IMR-90 (cell line): ENCODE data around the gene DENND1B. TPM values are rescaled to one million over a fixed set of nuclear protein-coding genes. Genes with fewer than 3 reads are reported as not detected.

Experiments used
- ATAC-seq: fragments of 200-7000 bp; cut with Tn5 transposase; 2 replicates; pipeline ENCODE4 v1.9.1; 2020; ENCODE audit warnings: low read depth, mild to moderate bottlenecking, moderate library complexity
- Bru-seq: library from RNA; stranded (reverse); fragments of 400-500 nt; gene quantifications from one replicate; lab custom pipeline; 2021; lab: Mats Ljungman, UMichigan
- BruChase-seq, 2 experiments: library from RNA; stranded (reverse); fragments of 400-500 nt; gene quantifications; one replicate each; lab custom pipeline; 2021; lab: Mats Ljungman, UMichigan
- BruUV-seq: library from RNA; stranded (reverse); fragments of 400-500 nt; replicated peaks from 2 replicates; lab custom pipeline; 2021; lab: Mats Ljungman, UMichigan
- CTCF ChIA-PET: fragments of 300-600 bp; formaldehyde crosslinking; extraction: SDS; loops from one replicate; lab custom pipeline; 2021; ENCODE audit warnings: antibody characterized with exemption; lab: Yijun Ruan, JAX
- POLR2A ChIA-PET: fragments of 300-600 bp; sonication (Branson Sonifier 250); formaldehyde crosslinking; loops from one replicate; lab custom pipeline; 2022; ENCODE audit warnings: antibody characterized with exemption; ENCODE audit not compliant: unreplicated experiment; lab: Charles Lee
- DNase-seq: peaks from one replicate; pipeline ENCODE4 v3.0.0; 2013
- H2AFZ ChIP-seq: replicated peaks from 2 replicates; pipeline ENCODE3; 2013; ENCODE audit warnings: low read length, mild to moderate bottlenecking; ENCODE audit not compliant: poor library complexity
- H2AK5ac ChIP-seq: 2 replicates; pipeline ENCODE4 v1.6.1; 2013; ENCODE audit warnings: low read depth, low read length, inconsistent platforms
- H2AK9ac ChIP-seq: replicated peaks from 2 replicates; pipeline ENCODE3; 2013; ENCODE audit warnings: mild to moderate bottlenecking, low read depth, low read length, moderate library complexity; ENCODE audit not compliant: poor library complexity
- H2BK120ac ChIP-seq: 2 replicates; pipeline ENCODE4 v1.6.1; 2013; ENCODE audit warnings: low read depth, low read length, inconsistent platforms
- H2BK15ac ChIP-seq: 3 replicates; pipeline ENCODE4 v1.6.1; 2013; ENCODE audit warnings: low read depth, low read length, inconsistent platforms
- H2BK20ac ChIP-seq: 2 replicates; pipeline ENCODE4 v1.6.1; 2013; ENCODE audit warnings: low read depth, mild to moderate bottlenecking, inconsistent platforms, low read length, moderate library complexity
- H2BK5ac ChIP-seq: 2 replicates; pipeline ENCODE4 v1.6.1; 2013; ENCODE audit warnings: mild to moderate bottlenecking, low read depth, low read length, inconsistent platforms; ENCODE audit not compliant: poor library complexity, severe bottlenecking
- H3K14ac ChIP-seq: replicated peaks from 2 replicates; pipeline ENCODE4 v1.6.1; 2013; ENCODE audit warnings: low read depth, low read length, inconsistent platforms
- H3K18ac ChIP-seq: 2 replicates; pipeline ENCODE4 v1.6.1; 2013; ENCODE audit warnings: low read depth, low read length, control low read depth
- H3K23ac ChIP-seq: 2 replicates; pipeline ENCODE4 v1.6.1; 2013; ENCODE audit warnings: low read depth, low read length, inconsistent platforms
- H3K27ac ChIP-seq: 2 replicates; pipeline ENCODE4 v1.5.1; 2013; ENCODE audit warnings: mild to moderate bottlenecking, control low read depth, low read length; ENCODE audit not compliant: insufficient read depth
- H3K27me3 ChIP-seq: 2 replicates; pipeline ENCODE4 v1.6.1; 2013; ENCODE audit warnings: low read length; ENCODE audit not compliant: control insufficient read depth, insufficient read depth
- H3K36me3 ChIP-seq: 2 replicates; pipeline ENCODE4 v1.6.1; 2013; ENCODE audit warnings: low read length, mixed read lengths; ENCODE audit not compliant: control insufficient read depth, insufficient read depth
- H3K4ac ChIP-seq: 2 replicates; pipeline ENCODE4 v1.6.1; 2013; ENCODE audit warnings: low read depth, low read length, inconsistent platforms
- H3K4me1 ChIP-seq: 2 replicates; pipeline ENCODE4 v1.6.1; 2013; ENCODE audit warnings: low read length, mixed read lengths; ENCODE audit not compliant: control insufficient read depth, insufficient read depth
- H3K4me2 ChIP-seq: 2 replicates; pipeline ENCODE4 v1.6.1; 2013; ENCODE audit warnings: low read depth, mild to moderate bottlenecking, control low read depth, low read length, moderate library complexity
- H3K4me3 ChIP-seq: 2 replicates; pipeline ENCODE4 v1.5.1; 2013; ENCODE audit warnings: low read depth, mild to moderate bottlenecking, control low read depth, low read length, moderate library complexity; ENCODE audit not compliant: insufficient read depth
- H3K56ac ChIP-seq: 2 replicates; pipeline ENCODE4 v1.6.1; 2013; ENCODE audit warnings: low read length, inconsistent platforms; ENCODE audit not compliant: insufficient read depth; ENCODE audit errors: extremely low read depth
- H3K79me1 ChIP-seq, 2 experiments: 2 replicates each; pipeline ENCODE4 v1.6.1; 2013; ENCODE audit warnings: low read length in 2 of 2, inconsistent platforms in 1 of 2, low read depth in 1 of 2
- H3K9ac ChIP-seq: 2 replicates; pipeline ENCODE4 v1.6.1; 2013; ENCODE audit warnings: low read depth, low read length, control low read depth
- H3K9me1 ChIP-seq: 2 replicates; pipeline ENCODE4 v1.6.1; 2013; ENCODE audit warnings: low read length, inconsistent platforms; ENCODE audit not compliant: insufficient read depth
- H3K9me3 ChIP-seq: 2 replicates; pipeline ENCODE4 v1.6.1; 2013; ENCODE audit warnings: low read length; ENCODE audit not compliant: control insufficient read depth, insufficient read depth
- H4K20me1 ChIP-seq: 2 replicates; pipeline ENCODE4 v1.6.1; 2013; ENCODE audit warnings: low read length, inconsistent platforms; ENCODE audit not compliant: insufficient read depth
- H4K5ac ChIP-seq: 2 replicates; pipeline ENCODE4 v1.6.1; 2013; ENCODE audit warnings: mild to moderate bottlenecking, low read depth, low read length, control low read depth
- H4K8ac ChIP-seq, 2 experiments: 2 replicates each; pipeline ENCODE4 v1.6.1; 2013; ENCODE audit warnings: low read depth in 2 of 2, low read length in 2 of 2, control low read depth in 1 of 2, inconsistent platforms in 1 of 2
- H4K91ac ChIP-seq: 2 replicates; pipeline ENCODE4 v1.6.1; 2013; ENCODE audit warnings: low read depth, low read length, inconsistent platforms; ENCODE audit not compliant: insufficient read depth
- CEBPB ChIP-seq: IDR thresholded peaks from 2 replicates; pipeline ENCODE4 v1.6.1; 2012; ENCODE audit warnings: low read depth, low read length, improper control_type of control experiment
- MAZ ChIP-seq: IDR thresholded peaks from 2 replicates; pipeline ENCODE4 v1.6.1; 2012; ENCODE audit warnings: low read depth, mild to moderate bottlenecking, low read length, improper control_type of control experiment, moderate library complexity, borderline replicate concordance
- RCOR1 ChIP-seq: IDR thresholded peaks from 2 replicates; pipeline ENCODE4 v1.6.1; 2012; ENCODE audit warnings: mild to moderate bottlenecking, low read length, improper control_type of control experiment; ENCODE audit not compliant: insufficient replicate concordance
- WGBS, 2 experiments: methylation state at CpG; one replicate each; pipeline versions ENCODE4 v1.1.5 to v1.1.7; 2013; ENCODE audit warnings: missing lambda C conversion rate in 2 of 2; ENCODE audit not compliant: insufficient read length in 1 of 2; ENCODE audit errors: extremely low coverage in 2 of 2; 5-methylcytosine and 5-hydroxymethylcytosine counted together
- dilution Hi-C: fragments of 300-500 bp; cut with HindIII; formaldehyde crosslinking; loops from one replicate; pipeline ENCODE4 v1.14.3; 2018; ENCODE audit warnings: low sequenced_read_pairs; ENCODE audit not compliant: unreplicated experiment
- in situ Hi-C: fragments of 300-500 bp; cut with MboI; formaldehyde crosslinking; loops from 3 replicates; pipeline ENCODE4 v1.14.3; 2019; ENCODE audit warnings: low sequenced_read_pairs, inconsistent platforms, mixed read lengths
- intact Hi-C: fragments of 100-400 bp; cut with micrococcal nuclease; formaldehyde crosslinking; loops from 2 replicates; pipeline ENCODE4 v1.10.0; 2022
- long read RNA-seq: library from polyadenylated mRNA; unstranded; transcript quantifications from one replicate; pipeline ENCODE4 v2.0.0, GENCODE V29; 2021; ENCODE audit not compliant: unreplicated experiment
- polyA plus RNA-seq, 3 experiments: library from polyadenylated mRNA; depleted of rRNA; stranded (reverse); fragments of >200 nt; gene quantifications; 2 replicates each; pipeline ENCODE4 v1.2.3, GENCODE V29; 2012; ENCODE audit warnings: low replicate concordance in 1 of 3
- total RNA-seq: library from RNA; depleted of rRNA; stranded (reverse); fragments of >200 nt; gene quantifications from 2 replicates; pipeline ENCODE4 v1.2.3, GENCODE V29; 2012; rRNA removed

The DENND1B gene
- total RNA-seq, result 24.2 and 26.1 TPM in 2 replicates
- 3.6 and 4.0 TPM in 2 replicates for polyA plus RNA-seq (2012; rRNA removed)
- 0.86 and 1.1 TPM in 2 replicates for polyA plus RNA-seq (2012; cell fraction: cytosol; rRNA removed)
- polyA plus RNA-seq (2012; cell fraction: nucleus; rRNA removed; ENCODE audit: low replicate concordance), result 1.2 and 9.7 TPM in 2 replicates
- Bru-seq, nascent RNA, result percentile 80 among the genes with signal in this experiment
- BruChase-seq, experiment 1, labeled RNA remaining after a 6-hour chase, result percentile 52 among the genes with signal in this experiment
- BruChase-seq, experiment 2, labeled RNA remaining after a 2-hour chase, result percentile 63 among the genes with signal in this experiment
- long read RNA-seq, full-length matches to known transcripts, result 4 of 25 reads
- long read RNA-seq, partial matches to known transcripts, result 5 of 25 reads
- long read RNA-seq, other reads (novel, unspliced or antisense), result 16 of 25 reads

DNA sequence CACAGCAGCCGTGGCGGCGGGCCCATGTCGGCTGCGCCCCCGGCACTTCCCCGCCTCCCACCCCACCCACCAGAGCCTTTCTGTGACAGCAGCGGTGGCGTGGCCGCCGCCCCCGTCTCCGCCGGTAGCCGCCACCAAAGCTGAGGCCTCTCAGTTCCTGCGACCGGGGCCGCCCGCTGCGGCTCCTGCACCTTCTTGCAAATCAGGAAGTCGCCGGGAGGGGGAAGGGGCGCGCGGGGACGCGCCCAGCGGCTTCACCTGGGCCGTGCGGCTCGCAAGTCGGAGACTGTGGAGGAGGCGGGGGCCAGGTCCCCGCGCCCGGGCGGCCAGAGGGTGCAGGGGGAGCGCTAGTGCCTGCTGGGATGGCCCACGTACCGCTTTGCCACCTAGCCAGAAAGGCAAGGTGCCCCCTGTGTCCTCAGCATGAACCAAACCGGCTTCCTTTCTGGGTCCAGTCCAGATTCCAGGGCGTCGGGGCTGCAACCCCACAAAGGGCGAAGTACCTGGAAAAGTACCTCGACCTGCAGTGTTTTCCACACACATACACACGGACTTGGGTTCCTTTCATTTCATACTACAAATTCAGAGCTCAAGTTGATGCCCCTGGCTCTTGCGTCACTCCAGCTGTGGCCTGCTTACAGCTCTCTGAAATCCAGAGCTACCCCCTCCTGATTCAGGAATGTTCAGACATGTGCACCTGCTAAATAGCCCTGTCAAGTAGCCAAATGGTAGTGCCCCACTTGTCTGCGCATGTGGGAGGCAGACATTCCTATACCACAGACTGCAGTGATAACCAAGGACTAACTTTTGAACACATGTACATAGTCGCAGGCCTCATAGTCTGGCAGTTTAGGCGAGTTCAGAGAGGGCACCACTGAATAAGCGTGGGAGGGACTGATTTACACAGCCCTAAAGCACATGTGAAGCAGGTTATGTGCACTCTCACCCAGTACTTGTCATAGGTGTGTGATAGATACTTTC is at the start of gene DENND1B:
TSS of gene DENND1B (minus strand) at position 199 of the 981 bp plus-strand sequence. CDS start 325 bp downstream, outside the sequence.
- ChIA-PET CTCF (interaction anchor here (1.3 kb wide), 1 partner anchor 39 kb away, joined by 3 read pairs; no protein-coding TSS in a partner anchor), POLR2A (interaction anchor here (0.5 to 0.6 kb wide), 2 partner anchors 23 to 721 kb away, joined by 3 read pairs; no protein-coding TSS in a partner anchor)
- Histone ChIP-seq H3K4me3 (peak within 1 kb of the TSS; percentile 73), H2AK9ac (peak within 1 kb of the TSS; percentile 95), H2BK15ac (peak within 1 kb of the TSS; percentile 80; the same call in 2 of the 3 replicates), H3K9me1 (peaks cover 11% of the 10 kb centered on the region), H2AK5ac (peak within 1 kb of the TSS; percentile 90), H4K5ac (peak within 1 kb of the TSS; percentile 86), H3K23ac (peak within 1 kb of the TSS; percentile 96), H3K27ac (peak within 1 kb of the TSS; percentile 86), H3K27me3 (no peaks in the 10 kb centered on the region), H3K9me3 (no peaks in the 10 kb centered on the region), H4K91ac (peak within 1 kb of the TSS; percentile 85), H3K36me3 (no peaks in the 10 kb centered on the region), H2BK5ac (peak within 1 kb of the TSS; percentile 94), H3K14ac (peak within 1 kb of the TSS; percentile 92), H2BK20ac (peak within 1 kb of the TSS; percentile 69), H3K4me1 (peaks cover 7% of the 10 kb centered on the region), H3K9ac (peak within 1 kb of the TSS; percentile 96), H2BK120ac (peak within 1 kb of the TSS; percentile 89), H2AFZ (peak within 1 kb of the TSS; percentile 97), H3K4me2 (peak within 1 kb of the TSS; percentile 96), H3K18ac (peak within 1 kb of the TSS; percentile 97), H4K8ac (peak within 1 kb of the TSS; percentile 69 to 94), H4K20me1 (no peaks in the 10 kb centered on the region), H3K4ac (peak within 1 kb of the TSS; percentile 86), H3K56ac (peak within 1 kb of the TSS; percentile 92; the same call in 1 of the 2 replicates), H3K79me1 (peaks cover 12 to 25% of the 10 kb centered on the region in 2 experiments)
- in situ Hi-C loops, result no loop called here
- 9% methylated on average over 21 of the region's 51 CpGs; no CpG with 5 or more reads in 1 of the 2 experiments for WGBS, 2 experiments
- intact Hi-C loops, result no loop called here
- no TSS peak for BruUV-seq
- ATAC-seq (peak; percentile 16), DNase-seq (peak; percentile 61)
- dilution Hi-C loops, result no loop called here
- TF ChIP-seq MAZ (no peak), CEBPB (peak; percentile 91), RCOR1 (peak; percentile 45)
